Keratinocyte (primary cell): Measurements from ENCODE around the gene CILP. TPM values are rescaled to one million over a fixed set of nuclear protein-coding genes. Genes with fewer than 3 reads are reported as not detected.

Source experiments
- DNase-seq: peaks from one replicate; pipeline ENCODE4 v3.0.0-alpha.2; 2011; ENCODE audit warnings: low read depth, missing footprints, low spot score
- FAIRE-seq: peaks from 2 replicates; lab custom pipeline; 2011; peaks lifted over from hg19 to GRCh38; lab: Jason Lieb, UNC
- H2AFZ ChIP-seq: 2 replicates; pipeline ENCODE4 v1.6.0; 2012; ENCODE audit warnings: low read length, control low read depth, inconsistent platforms; ENCODE audit not compliant: control insufficient read depth
- H3K27ac ChIP-seq: 2 replicates; pipeline ENCODE4 v1.5.1; 2011; ENCODE audit warnings: low read length; ENCODE audit not compliant: control insufficient read depth, insufficient read depth
- H3K27me3 ChIP-seq: 3 replicates; pipeline ENCODE4 v1.6.0; 2011; ENCODE audit warnings: low read length; ENCODE audit not compliant: control insufficient read depth, insufficient read depth; ENCODE audit errors: extremely low read depth
- H3K36me3 ChIP-seq, 2 experiments: 2 replicates in 1 of 2; 3 replicates in 1 of 2; pipeline ENCODE4 v1.5.1; 2011; ENCODE audit warnings: low read length in 2 of 2, mild to moderate bottlenecking in 1 of 2; ENCODE audit not compliant: control insufficient read depth in 2 of 2, insufficient read depth in 2 of 2; ENCODE audit errors: extremely low read depth in 1 of 2
- H3K4me1 ChIP-seq: 3 replicates; pipeline ENCODE4 v1.5.1; 2011; ENCODE audit warnings: low read length; ENCODE audit not compliant: control insufficient read depth, insufficient read depth; ENCODE audit errors: extremely low read depth
- H3K4me2 ChIP-seq: 3 replicates; pipeline ENCODE4 v1.6.0; 2011; ENCODE audit warnings: low read depth, low read length; ENCODE audit not compliant: control insufficient read depth, insufficient read depth; ENCODE audit errors: extremely low read depth
- H3K4me3 ChIP-seq, 3 experiments: fragments of 200-600 bp in 1 of 3; sonication (generic) in 1 of 3; 2 replicates in 2 of 3; 3 replicates in 1 of 3; pipeline ENCODE4 v1.5.1; 2011 to 2016; ENCODE audit warnings: low read length in 3 of 3, mild to moderate bottlenecking in 3 of 3, control low read depth in 2 of 3, inconsistent platforms in 1 of 3, low read depth in 1 of 3, mixed read lengths in 1 of 3, mixed run types in 1 of 3, moderate library complexity in 1 of 3; ENCODE audit not compliant: control insufficient read depth in 2 of 3, insufficient read depth in 2 of 3; ENCODE audit errors: extremely low read depth in 1 of 3
- H3K79me2 ChIP-seq: 2 replicates; pipeline ENCODE4 v1.6.0; 2012; ENCODE audit warnings: low read length; ENCODE audit not compliant: control insufficient read depth, insufficient read depth
- H3K9ac ChIP-seq: 3 replicates; pipeline ENCODE4 v1.6.0; 2011; ENCODE audit warnings: low read length; ENCODE audit not compliant: control insufficient read depth, insufficient read depth; ENCODE audit errors: extremely low read depth
- H3K9me1 ChIP-seq: 3 replicates; pipeline ENCODE4 v1.6.0; 2011; ENCODE audit warnings: low read length; ENCODE audit not compliant: control insufficient read depth, insufficient read depth; ENCODE audit errors: extremely low read depth
- H3K9me3 ChIP-seq: 2 replicates; pipeline ENCODE4 v1.5.1; 2012; ENCODE audit warnings: low read depth, low read length; ENCODE audit not compliant: control insufficient read depth
- H4K20me1 ChIP-seq: 3 replicates; pipeline ENCODE4 v1.6.0; 2011; ENCODE audit warnings: low read length; ENCODE audit not compliant: control insufficient read depth, insufficient read depth; ENCODE audit errors: extremely low read depth
- EZH2 ChIP-seq: IDR thresholded peaks from one replicate; pipeline ENCODE4 v1.6.1; 2012; ENCODE audit warnings: inconsistent platforms, mild to moderate bottlenecking, low read length, moderate library complexity
- dilution Hi-C: fragments of 300-500 bp; cut with MboI; formaldehyde crosslinking; loops from one replicate; pipeline ENCODE4 v1.7.0; 2020; ENCODE audit warnings: low sequenced_read_pairs; ENCODE audit not compliant: extremely low pct_ligation_motif_present
- polyA plus RNA-seq, 5 experiments: library from polyadenylated mRNA; depleted of rRNA in 3 of 5; stranded (reverse) in 3 of 5; stranded (forward) in 1 of 5; unstranded in 1 of 5; fragments of >200 nt; gene quantifications; 1 replicate in 1 of 5; 2 replicates in 3 of 5; 3 replicates in 1 of 5; pipeline versions ENCODE4 v1.2.1 to v1.2.3, GENCODE V29; 2011 to 2012; ENCODE audit warnings: missing spikeins in 2 of 5, low read depth in 1 of 5, low replicate concordance in 1 of 5
- TF ChIP-seq, protein P1 (sequence below), 3 experiments: IDR thresholded peaks in 1 of 3; conservative IDR thresholded peaks in 1 of 3; optimal IDR thresholded peaks in 1 of 3; 2 replicates in 2 of 3; 3 replicates in 1 of 3; pipeline versions ENCODE3 to v1.5.1; 2011; ENCODE audit warnings: low read length in 3 of 3, mild to moderate bottlenecking in 3 of 3, moderate library complexity in 2 of 3, control low read depth in 1 of 3, inconsistent platforms in 1 of 3; ENCODE audit not compliant: insufficient read depth in 2 of 3; ENCODE audit errors: extremely low read depth in 1 of 3

The CILP gene
- polyA plus RNA-seq, 1 donor (not counting 4 experiments of a cell fraction or from before 2014, with no cell fraction given), result not detected

DNA sequence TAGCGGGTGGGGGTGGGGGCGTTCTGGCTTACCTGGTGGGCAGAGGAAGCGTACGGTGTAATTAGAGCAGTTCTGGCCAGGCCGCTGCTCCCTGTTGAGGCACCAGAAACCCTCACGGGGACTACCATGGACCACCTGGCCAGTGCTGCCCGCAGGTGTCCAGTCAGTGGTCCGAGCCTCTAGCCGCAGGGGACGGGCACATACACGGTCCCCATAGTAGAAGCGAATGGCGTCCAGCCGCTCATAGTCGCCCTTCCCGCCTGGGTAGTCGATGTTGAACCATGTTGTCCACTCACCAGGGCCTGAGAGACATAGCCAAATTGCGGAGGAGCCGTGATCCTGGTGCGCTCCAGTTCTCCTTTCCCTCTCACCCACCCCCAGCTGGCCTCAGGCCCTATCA is 4.5 kb downstream of the CILP start:
- H3K4me2 ChIP-seq, result no peak overlapping the region
- no peak overlapping the region for H3K27ac ChIP-seq
- FAIRE-seq, result no peak

DNA sequence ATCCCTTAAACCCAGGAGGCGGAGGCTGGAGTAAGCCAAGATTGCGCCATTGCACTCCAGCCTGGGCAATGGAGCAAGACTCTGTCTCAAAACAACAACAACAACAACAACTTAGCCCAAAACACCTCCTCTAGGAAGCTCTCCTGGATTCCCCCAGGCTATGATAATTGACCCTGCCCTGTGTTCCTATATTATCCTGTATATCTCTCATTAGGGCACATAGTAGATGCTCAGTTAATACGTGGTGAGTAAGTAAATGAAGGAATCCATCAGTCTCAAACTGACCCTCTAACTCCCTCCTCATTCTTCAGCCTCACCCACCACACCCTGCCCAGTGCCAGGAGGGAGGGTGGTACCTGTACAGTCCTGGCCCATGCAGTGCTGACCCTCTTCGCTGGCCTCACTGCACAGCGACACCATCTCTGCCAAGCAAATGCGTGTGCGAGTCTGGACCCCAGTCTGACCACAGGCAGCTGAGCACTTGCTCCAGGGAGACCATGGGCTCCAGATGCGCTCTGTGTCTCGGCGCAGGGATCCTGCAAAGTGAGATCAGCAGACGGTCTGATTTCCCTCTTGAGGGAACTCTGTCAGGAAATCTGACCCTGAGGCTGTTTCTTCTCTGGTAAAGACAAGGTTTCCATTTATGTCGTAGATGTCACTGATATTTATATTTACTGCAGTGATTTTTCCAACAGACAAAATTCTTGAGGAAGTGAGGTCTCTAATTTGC is 6.2 kb downstream of the CILP start:
- no peak for TF ChIP-seq EZH2
- TF ChIP-seq, protein P1, sequence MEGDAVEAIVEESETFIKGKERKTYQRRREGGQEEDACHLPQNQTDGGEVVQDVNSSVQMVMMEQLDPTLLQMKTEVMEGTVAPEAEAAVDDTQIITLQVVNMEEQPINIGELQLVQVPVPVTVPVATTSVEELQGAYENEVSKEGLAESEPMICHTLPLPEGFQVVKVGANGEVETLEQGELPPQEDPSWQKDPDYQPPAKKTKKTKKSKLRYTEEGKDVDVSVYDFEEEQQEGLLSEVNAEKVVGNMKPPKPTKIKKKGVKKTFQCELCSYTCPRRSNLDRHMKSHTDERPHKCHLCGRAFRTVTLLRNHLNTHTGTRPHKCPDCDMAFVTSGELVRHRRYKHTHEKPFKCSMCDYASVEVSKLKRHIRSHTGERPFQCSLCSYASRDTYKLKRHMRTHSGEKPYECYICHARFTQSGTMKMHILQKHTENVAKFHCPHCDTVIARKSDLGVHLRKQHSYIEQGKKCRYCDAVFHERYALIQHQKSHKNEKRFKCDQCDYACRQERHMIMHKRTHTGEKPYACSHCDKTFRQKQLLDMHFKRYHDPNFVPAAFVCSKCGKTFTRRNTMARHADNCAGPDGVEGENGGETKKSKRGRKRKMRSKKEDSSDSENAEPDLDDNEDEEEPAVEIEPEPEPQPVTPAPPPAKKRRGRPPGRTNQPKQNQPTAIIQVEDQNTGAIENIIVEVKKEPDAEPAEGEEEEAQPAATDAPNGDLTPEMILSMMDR (optimal IDR thresholded peaks at IDR 0.05 in 1 of 3, IDR thresholded peaks at IDR 0.05 in 1 of 3, conservative IDR thresholded peaks at IDR 0.05 in 1 of 3; ENCODE audit: extremely low read depth in 1 of 3, insufficient read depth in 2 of 3, low read length in 3 of 3), result no peak
- Histone ChIP-seq H3K79me2 (no peaks in the 10 kb centered on the region), H3K27ac (no peak overlapping the region), H3K9ac (no peak overlapping the region), H3K4me3 (no peak overlapping the region), H4K20me1 (no peaks in the 10 kb centered on the region), H2AFZ (no peak overlapping the region), H3K9me3 (no peaks in the 10 kb centered on the region), H3K27me3 (no peaks in the 10 kb centered on the region), H3K9me1 (no peaks in the 10 kb centered on the region), H3K4me1 (no peaks in the 10 kb centered on the region), H3K36me3 (no peaks in the 10 kb centered on the region), H3K4me2 (no peak overlapping the region)
- FAIRE-seq (no peak), DNase-seq (no peak)
- dilution Hi-C loops, result no loop called here

More for the DNA sequence above, 4.5 kb downstream of the CILP start:
- TF ChIP-seq, protein P1 (optimal IDR thresholded peaks at IDR 0.05 in 1 of 3, IDR thresholded peaks at IDR 0.05 in 1 of 3, conservative IDR thresholded peaks at IDR 0.05 in 1 of 3; ENCODE audit: extremely low read depth in 1 of 3, insufficient read depth in 2 of 3, low read length in 3 of 3), result no peak
- no peak for TF ChIP-seq EZH2
- Histone ChIP-seq H2AFZ (no peak overlapping the region), H3K36me3 (no peaks in the 10 kb centered on the region), H3K4me3 (no peak overlapping the region), H3K27me3 (no peaks in the 10 kb centered on the region), H4K20me1 (no peaks in the 10 kb centered on the region), H3K9ac (no peak overlapping the region), H3K4me1 (no peaks in the 10 kb centered on the region), H3K79me2 (no peaks in the 10 kb centered on the region), H3K9me1 (no peaks in the 10 kb centered on the region), H3K9me3 (no peaks in the 10 kb centered on the region)
- dilution Hi-C loops, result no loop called here
- no peak for DNase-seq
